ENCODE results near the gene DDX46. TPM values are rescaled to one million over a fixed set of nuclear protein-coding genes. Genes with fewer than 3 reads are reported as not detected.
"Not testable (repeated sequence)": the region's sequence is repeated elsewhere in the genome, so short reads cannot be mapped to it uniquely, and the experiment has no call there.

DDX46 gene, protein sequence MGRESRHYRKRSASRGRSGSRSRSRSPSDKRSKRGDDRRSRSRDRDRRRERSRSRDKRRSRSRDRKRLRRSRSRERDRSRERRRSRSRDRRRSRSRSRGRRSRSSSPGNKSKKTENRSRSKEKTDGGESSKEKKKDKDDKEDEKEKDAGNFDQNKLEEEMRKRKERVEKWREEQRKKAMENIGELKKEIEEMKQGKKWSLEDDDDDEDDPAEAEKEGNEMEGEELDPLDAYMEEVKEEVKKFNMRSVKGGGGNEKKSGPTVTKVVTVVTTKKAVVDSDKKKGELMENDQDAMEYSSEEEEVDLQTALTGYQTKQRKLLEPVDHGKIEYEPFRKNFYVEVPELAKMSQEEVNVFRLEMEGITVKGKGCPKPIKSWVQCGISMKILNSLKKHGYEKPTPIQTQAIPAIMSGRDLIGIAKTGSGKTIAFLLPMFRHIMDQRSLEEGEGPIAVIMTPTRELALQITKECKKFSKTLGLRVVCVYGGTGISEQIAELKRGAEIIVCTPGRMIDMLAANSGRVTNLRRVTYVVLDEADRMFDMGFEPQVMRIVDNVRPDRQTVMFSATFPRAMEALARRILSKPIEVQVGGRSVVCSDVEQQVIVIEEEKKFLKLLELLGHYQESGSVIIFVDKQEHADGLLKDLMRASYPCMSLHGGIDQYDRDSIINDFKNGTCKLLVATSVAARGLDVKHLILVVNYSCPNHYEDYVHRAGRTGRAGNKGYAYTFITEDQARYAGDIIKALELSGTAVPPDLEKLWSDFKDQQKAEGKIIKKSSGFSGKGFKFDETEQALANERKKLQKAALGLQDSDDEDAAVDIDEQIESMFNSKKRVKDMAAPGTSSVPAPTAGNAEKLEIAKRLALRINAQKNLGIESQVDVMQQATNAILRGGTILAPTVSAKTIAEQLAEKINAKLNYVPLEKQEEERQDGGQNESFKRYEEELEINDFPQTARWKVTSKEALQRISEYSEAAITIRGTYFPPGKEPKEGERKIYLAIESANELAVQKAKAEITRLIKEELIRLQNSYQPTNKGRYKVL
- total RNA-seq: 10 to 100 TPM; 30.8 to 43.1 TPM
- long read RNA-seq, full-length matches to known transcripts: 3 of 42 reads
- long read RNA-seq, partial matches to known transcripts: 39 of 42 reads
- long read RNA-seq, other reads (novel, unspliced or antisense): 0 of 42 reads

- ATAC-seq (peak; percentile 99), DNase-seq (peak; percentile 93 to 97)
- intact Hi-C loops (cut with DNase I, micrococcal nuclease): no loop called here
These were observed at the start of gene DDX46 for GRCh38 chr5:134758504-134759341. DDX46 (plus strand) TSS chr5:134758779; CDS start chr5:134758939, 160 bp downstream.

DNA sequence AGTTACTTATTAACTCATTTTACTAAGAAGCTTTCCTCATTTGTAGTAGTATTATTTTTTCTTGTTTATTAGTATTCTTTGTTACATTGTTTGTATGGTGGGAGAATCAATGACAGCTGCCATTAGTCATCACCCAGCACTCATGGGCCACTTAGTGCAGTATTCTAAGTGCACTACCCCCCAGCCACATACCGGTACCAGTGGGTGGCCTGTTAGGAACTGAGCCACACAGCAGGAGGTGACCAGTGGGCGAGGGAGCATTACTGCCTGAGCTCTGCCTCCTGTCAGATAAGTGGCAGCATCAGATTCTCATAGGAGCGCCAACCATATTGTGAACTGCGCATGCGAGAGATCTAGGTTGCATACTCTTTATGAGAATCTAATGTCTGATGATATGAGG, 44.5 kb upstream of the DDX46 start:
- no peak for ATAC-seq
- intact Hi-C loops (cut with DNase I, micrococcal nuclease): no loop called here
- DNase-seq: no peak

GRCh38 chr5:134714541-134714940, 44.0 kb upstream of the DDX46 start:
- intact Hi-C loops (cut with DNase I, micrococcal nuclease): no loop called here
- ATAC-seq (no peak), DNase-seq (no peak)

- ATAC-seq; DNase-seq; intact Hi-C loops (cut with DNase I, micrococcal nuclease): not testable (repeated sequence)
These were observed 43.1 kb upstream of the DDX46 start for GRCh38 chr5:134715466-134715865.

- ATAC-seq (no peak), DNase-seq (no peak)
- intact Hi-C loops (cut with DNase I, micrococcal nuclease): no loop called here
These were observed 33.7 kb upstream of the DDX46 start for GRCh38 chr5:134724872-134725271.

DNA sequence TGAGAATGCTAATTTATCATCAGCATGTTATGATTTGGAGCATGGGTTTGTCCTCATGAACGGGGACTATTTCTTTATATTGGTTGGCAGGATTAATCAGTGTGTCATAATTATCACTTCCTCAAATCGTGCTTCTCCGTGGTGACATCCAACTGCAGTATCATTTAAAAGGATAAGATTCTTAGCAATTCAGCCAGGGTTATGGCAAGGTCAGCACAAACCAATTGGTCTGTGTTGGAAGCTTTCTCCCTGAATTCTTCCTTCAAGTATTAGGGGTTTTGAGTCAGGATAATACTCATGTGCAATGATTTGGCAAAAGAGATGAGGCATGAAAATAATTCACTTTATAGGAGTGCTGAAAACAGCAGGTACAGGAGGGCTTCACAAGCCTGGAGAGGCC, 25.8 kb upstream of the DDX46 start:
- DNase-seq (no peak), ATAC-seq (no peak)
- intact Hi-C loops (cut with DNase I, micrococcal nuclease): no loop called here

- ATAC-seq (no peak), DNase-seq (no peak)
- intact Hi-C loops (cut with DNase I, micrococcal nuclease): no loop called here
These were observed 23.3 kb upstream of the DDX46 start for GRCh38 chr5:134735243-134735642.

- ATAC-seq: no peak
- intact Hi-C loops (cut with DNase I, micrococcal nuclease): no loop called here
- no peak for DNase-seq
These were observed 22.3 kb upstream of the DDX46 start for GRCh38 chr5:134736173-134736812.

DNA sequence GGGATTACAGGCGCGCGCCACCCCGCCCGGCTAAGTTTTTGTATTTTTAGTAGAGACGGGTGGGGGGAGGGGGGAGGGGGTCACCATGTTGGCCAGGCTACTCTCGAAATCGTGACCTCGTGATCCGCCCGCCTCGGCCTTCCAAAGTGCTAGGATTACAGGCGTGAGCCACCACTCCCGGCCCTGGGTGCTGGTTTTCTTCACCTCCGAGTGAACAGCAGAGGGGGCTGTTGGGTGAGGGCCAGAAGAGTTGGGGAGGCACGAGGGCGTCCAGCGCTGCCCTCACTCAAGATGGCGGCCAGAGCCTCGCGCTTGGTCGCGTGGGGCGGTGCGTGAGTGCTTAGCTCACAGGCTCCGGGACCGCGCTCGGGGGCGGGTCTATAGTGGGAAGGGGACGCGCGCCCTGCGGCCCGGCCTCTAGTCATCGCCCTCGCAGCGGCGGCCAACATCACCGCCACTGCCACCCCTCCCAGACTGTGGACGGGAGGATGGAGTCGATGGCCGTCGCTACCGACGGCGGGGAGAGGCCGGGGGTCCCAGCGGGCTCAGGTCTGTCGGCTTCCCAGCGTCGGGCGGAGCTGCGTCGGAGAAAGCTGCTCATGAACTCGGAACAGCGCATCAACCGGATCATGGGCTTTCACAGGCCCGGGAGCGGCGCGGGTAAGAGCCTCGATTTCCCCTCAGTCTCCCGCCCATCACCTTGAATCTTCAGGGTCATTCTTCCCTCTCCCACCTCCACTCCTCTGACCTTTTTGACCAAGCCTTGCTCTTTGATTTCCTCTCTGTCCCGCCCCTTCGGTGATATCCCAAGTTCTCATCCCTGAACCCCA, 20.2 kb upstream of the DDX46 start, which contains the start of gene CAMLG:
CAMLG (plus strand) TSS at position 416 of the 830 bp plus-strand sequence; CDS start at position 489, 73 bp downstream.
- DNase-seq (peak; percentile 98 to 99), ATAC-seq (peak; percentile 97)
- intact Hi-C loops (cut with DNase I, micrococcal nuclease): no loop called here

- ATAC-seq: peak; percentile 40
- peak in 1 of 2 donors; percentile 32 for DNase-seq
- intact Hi-C loops (cut with DNase I, micrococcal nuclease): no loop called here
These were observed 19.5 kb upstream of the DDX46 start for GRCh38 chr5:134738963-134739661.

DNA sequence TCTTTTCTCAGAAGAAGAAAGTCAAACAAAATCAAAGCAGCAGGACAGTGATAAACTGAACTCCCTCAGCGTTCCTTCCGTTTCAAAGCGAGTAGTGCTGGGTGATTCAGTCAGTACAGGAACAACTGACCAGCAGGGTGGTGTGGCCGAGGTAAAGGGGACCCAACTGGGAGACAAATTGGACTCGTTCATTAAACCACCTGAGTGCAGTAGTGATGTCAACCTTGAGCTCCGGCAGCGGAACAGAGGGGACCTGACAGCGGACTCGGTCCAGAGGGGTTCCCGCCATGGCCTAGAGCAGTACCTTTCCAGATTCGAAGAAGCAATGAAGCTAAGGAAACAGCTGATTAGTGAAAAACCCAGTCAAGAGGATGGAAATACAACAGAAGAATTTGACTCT, 17.5 kb upstream of the DDX46 start:
- intact Hi-C loops (cut with DNase I, micrococcal nuclease): no loop called here
- no peak for ATAC-seq
- no peak for DNase-seq

- ATAC-seq: no peak
- DNase-seq: no peak
- intact Hi-C loops (cut with DNase I, micrococcal nuclease): no loop called here
These were observed 16.4 kb upstream of the DDX46 start for GRCh38 chr5:134742134-134742533.

DNA sequence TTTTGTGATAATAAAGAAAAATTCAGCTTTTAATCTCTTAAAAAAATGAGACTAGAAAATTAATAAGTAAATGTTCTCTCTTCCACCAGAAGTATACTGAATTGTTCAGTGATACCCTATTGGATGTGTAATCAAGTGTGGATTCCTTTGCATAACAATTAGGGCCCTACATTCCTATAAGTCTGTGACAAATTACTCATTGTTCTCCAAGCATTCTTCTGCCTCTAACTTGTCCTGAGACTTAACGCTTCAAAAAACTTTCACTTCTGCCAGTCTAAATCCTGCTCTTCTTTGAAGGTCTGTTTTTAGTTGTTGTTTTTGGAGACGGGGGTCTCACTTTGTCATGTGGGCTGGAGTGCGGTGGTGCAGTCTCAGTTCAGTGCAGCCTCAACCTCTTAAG, 9.2 kb upstream of the DDX46 start:
- DNase-seq (no peak), ATAC-seq (no peak)
- intact Hi-C loops (cut with DNase I, micrococcal nuclease): no loop called here

DNA sequence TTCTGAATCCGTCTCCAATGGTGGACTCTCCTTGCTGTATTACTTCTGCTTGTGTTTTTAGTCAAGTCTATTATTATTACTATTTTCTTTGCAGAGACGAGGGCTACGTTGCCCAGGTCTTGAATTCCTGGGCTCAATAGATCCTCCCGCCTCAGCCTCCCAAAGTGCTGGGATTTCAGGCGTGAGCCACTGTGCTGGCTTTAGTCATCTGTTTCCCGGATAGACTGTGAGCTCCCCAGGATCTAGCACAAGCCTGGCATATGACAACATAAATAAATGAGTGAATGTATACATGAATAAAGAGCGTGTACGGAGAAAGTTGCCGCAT, 439 bp upstream of the DDX46 start:
- ATAC-seq (peak; percentile 42), DNase-seq (no peak)
- intact Hi-C loops (cut with DNase I, micrococcal nuclease): no loop called here

- ATAC-seq: not testable (repeated sequence)
These were observed 9.1 kb downstream of the DDX46 start for GRCh38 chr5:134767528-134768291.

GRCh38 chr5:134769206-134769605, 10.6 kb downstream of the DDX46 start:
- intact Hi-C loops (cut with DNase I, micrococcal nuclease): no loop called here
- ATAC-seq (no peak), DNase-seq (no peak)

More at GRCh38 chr5:134767528-134768291, 9.1 kb downstream of the DDX46 start:
- intact Hi-C loops (cut with DNase I, micrococcal nuclease); DNase-seq: not testable (repeated sequence)

Measured in left colon (tissue), 2 donors.